Bone marrow (tissue), 2 donors: Measurements from ENCODE around the gene KIF26B.

Experiments
- DNase-seq, 2 donors: peaks; one replicate each; lab custom pipeline; 2025; lab: John Stamatoyannopoulos, UW

The KIF26B gene

DNA sequence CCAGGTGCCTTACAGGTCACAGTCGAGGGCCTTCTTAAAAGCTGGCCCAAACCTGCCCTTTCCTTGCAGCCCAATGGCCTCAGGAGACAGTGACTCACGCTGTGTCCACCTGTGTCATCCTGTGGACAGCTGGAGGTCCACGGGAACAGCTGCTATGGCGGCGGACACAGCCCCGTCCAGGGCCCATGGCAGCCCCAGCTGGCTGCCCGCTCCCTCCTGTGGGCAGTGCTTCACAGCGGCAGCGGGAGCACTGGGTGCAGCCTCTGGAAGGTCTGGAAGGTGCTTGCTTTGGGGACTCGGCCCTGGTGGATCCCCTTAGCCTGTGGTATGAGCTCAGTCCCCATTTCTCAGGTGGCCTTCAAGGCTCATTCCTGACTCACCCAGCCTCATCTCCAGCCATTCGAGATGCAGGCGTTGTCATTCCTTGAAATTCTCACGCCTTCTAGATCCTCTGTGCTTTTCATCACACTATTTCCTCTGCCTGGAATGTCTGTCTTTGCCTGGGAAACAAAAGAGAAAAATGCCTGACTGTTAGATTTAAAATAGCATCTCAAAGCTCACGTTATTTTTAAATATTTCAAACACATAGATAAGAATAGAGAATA, 86.8 kb downstream of the KIF26B start:
- no peak for DNase-seq

DNA sequence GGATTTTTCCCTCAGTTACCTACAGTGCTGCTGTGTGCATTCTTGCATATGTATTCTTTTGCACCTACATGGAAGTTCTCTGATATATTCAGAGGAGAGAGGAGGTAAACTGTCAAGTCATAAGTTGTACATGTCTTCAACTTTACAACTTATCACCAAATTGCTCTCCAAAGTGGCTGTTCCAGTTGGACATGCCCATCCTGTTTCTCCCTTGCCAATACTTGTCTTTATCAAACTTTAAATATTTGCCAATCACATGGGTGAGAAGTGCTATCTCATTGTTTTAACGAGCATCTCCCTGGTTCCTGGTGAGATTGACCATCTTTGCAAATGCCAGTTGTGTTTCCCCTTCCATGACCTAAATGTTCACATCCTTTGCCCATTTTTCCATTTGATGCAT, 88.2 kb downstream of the KIF26B start:
- DNase-seq = no peak

- DNase-seq = no peak
Observed at GRCh38 chr1:245245021-245245667, 90.4 kb downstream of the KIF26B start.

- DNase-seq = no peak
Observed at GRCh38 chr1:245246433-245246832, 91.6 kb downstream of the KIF26B start.

GRCh38 chr1:245247356-245247755, 92.6 kb downstream of the KIF26B start:
- DNase-seq = no peak

DNA sequence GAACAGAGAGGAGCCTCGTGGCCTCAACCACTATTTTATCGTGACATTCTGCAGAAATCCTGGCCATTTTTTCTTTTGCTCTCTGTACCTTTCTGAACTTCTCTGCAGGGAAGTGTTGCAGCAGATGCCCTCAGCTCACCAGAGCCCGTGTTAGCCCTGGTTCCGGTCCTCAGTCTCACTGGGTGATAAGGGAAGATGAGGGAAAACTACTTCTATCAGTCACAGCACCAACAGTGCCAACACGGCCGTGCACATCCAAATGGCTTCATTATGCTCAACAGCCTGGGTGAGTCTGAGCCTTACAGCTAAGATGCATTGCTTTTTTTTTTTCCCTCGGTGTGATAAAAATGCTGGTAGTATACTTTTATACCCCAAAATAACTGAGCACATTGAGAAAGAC, 93.0 kb downstream of the KIF26B start:
- no peak for DNase-seq

GRCh38 chr1:245248231-245248731, 93.5 kb downstream of the KIF26B start:
- DNase-seq = no peak

DNA sequence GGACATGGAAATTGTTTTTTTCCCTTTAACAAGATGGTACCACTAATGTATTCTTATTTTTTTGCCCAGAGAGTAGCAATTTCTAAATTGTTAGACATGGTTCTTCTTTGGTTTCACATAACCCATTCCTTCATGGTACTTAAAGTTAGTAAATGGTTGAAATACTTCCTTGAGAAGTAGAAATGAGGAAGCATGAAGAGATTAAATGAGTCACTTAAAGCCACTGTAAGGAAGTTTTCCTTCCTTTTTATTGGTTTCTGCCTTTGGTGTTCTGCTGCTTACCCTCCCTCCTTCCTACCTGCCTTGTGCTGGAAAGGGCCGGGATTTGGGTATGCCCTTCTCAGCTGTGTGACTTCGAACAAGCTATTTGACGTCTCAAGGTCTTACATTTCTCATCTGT, 101.0 kb downstream of the KIF26B start:
- no peak for DNase-seq

- DNase-seq = no peak
Observed at GRCh38 chr1:245256528-245256927, 101.7 kb downstream of the KIF26B start.

- no peak for DNase-seq
Observed at GRCh38 chr1:245258271-245258920, 103.6 kb downstream of the KIF26B start.

- no peak for DNase-seq
Observed at GRCh38 chr1:245260110-245260882, 105.5 kb downstream of the KIF26B start.

DNA sequence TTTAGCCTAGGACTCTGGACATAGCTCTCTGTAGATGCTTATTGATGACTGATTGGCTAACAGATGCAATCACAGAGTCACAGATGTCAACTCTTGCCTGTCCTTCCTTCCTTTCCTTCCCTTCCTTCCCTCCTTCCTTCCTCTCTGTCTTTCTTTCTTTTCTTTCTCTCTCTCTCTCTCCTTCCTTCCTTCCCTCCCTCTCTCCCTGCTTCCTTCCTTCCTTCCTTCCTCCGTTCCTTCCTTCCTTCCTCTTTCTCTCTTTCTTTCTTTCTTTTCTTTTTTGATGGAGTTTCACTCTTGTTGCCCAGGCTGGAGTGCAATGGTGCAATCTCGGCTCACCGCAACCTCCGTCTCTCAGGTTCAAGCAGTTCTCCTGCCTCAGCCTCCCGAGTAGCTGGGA, 106.1 kb downstream of the KIF26B start:
- DNase-seq = no peak

- DNase-seq = no peak
Observed at GRCh38 chr1:245261786-245262185, 107.0 kb downstream of the KIF26B start.

DNA sequence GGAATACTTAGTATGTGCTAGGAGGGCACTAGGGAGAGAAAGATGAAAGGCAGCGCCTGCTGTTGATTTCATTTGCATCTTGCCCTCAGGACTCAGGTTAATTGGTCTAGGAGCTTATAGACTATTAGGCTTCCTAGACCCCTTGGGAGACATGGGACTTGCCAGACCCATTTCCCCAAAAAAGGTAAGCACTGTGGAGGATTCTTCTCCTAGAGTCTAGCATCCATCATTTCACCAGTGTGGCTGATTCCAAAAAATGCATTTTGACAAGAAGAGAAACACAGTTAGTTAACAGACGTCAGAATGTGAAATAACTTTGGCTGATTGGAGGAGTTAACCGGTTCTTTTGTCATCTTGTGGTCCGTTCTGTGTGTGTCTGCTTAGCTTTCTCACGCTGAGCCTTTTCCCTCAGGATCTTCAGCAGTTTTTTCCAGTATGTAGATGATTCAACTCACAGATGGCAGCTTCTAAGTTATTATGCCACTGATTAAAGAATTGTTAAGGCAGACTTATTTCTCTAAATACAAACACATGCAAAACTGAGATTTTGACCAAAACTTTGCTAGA, 108.8 kb downstream of the KIF26B start:
- no peak for DNase-seq

DNA sequence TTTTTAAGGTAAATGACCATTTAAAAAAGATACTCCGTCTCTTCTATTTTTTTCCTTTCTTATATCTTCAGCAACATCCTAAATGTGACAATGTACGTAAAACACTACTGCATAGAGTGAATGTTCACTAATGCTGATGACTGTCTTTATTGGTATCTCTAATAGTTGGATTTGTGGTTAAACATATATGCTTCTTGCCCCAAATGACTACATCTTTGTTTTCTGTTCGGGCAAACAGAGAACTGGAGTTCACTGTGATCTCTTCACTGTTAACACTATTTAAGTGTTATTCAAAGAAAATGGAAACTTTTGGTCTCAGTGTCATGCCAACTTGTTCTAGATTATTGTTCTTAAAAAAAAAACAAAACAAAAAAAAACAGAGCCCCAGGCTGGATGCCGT, 109.4 kb downstream of the KIF26B start:
- DNase-seq = no peak

DNA sequence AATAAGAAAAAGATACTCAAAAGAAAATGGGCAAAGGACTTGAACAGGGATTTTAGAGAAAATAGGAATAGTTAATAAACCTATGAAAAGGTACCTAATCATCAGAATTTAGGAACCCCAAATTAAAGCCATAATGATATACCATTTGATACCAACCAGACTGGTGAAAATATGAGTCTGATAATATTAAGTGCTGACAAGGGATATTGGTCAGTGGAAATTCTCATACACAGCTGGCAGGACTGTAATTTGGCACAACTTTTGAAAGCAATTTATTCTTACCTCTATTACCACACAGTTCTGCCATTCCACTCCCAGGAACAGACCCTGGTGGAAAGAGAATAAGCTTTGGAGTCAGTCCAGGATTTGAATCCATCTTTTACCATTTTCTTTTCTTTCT, 111.3 kb downstream of the KIF26B start:
- DNase-seq = no peak

DNA sequence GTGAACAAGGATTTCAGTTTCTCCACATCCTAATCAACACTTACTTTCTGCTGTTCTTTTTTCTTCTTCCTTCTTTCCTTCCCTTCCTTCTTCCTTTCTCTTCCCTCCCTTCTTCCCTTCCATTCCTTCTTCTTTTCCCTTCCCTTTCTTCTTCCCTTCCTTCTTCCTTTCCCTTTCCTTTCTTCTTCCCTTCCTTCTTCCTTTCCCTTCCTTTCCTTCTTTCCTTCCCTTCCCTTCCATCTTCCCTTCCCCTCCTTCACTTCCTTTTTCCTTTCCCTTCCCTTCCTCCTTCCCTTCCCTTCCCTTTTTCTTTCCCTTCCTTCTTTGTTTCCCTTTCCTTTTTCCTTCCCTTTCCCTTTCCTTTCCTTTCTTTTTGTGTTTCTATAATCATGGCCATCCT, 115.3 kb downstream of the KIF26B start:
- no peak for DNase-seq

- DNase-seq = no peak
Observed at GRCh38 chr1:245270972-245271371, 116.2 kb downstream of the KIF26B start.

DNA sequence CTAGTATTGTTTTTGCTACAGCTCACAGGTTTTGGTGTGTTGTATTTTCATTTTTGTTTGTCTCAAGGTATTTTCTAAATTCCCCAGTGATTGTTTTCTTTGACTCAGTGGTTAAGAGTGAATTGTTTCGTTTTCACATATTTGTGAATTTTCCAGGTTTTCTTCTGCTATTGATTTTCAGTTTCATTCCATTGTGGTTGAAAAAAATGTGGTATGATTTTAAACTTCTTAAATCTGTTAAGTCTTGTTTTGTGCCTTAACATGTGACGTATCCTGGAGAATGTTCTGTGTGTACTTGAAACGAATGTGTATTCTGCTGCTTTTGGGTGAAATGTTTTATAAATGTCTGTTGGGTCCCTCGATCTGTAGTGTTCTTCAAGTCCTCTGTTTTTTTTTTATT, 117.9 kb downstream of the KIF26B start:
- DNase-seq = no peak

GRCh38 chr1:245276445-245276844, 121.7 kb downstream of the KIF26B start:
- DNase-seq = no peak

DNA sequence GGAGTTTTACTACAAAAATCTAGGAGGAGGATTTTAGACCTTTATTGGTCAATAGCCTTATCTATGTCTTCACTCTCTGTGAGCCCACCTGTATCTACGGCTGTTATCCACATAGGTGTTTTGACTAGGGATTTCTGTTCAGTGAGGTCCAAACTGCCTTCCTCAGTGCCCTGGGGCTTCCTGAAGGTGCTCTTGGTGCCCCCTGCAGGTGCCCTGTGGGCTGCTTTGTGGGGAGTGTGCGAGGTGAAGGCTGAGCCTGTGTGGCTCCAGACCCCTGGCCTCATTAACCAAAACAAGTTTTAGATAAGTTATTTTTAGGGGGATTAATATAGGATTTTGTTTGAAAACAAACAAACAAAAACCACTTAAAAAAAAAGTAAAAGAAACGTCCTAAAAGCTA, 122.5 kb downstream of the KIF26B start:
- DNase-seq = no peak

- no peak for DNase-seq
Observed at GRCh38 chr1:245278846-245279245, 124.1 kb downstream of the KIF26B start.
